Measurements from ENCODE around the gene FBXW5. TPM values are rescaled to one million over a fixed set of nuclear protein-coding genes. Genes with fewer than 3 reads are reported as not detected.

The FBXW5 gene
- total RNA-seq, 2 donors from 2014 or later = 162 to 174 TPM

GRCh38 chr9:136952321-136952850 is 7.8 kb upstream of the FBXW5 start:
- Histone ChIP-seq H3K9me3 (no peaks in the 10 kb centered on the region), H3K27ac (no peak overlapping the region), H3K4me3 (no peak overlapping the region), H3K27me3 (no peaks in the 10 kb centered on the region), H3K36me3 (no peaks in the 10 kb centered on the region), H3K4me1 (peaks cover 9% of the 10 kb centered on the region), H3K9ac (ENCODE audit: low read depth in 2 of 2, low read length in 2 of 2) (no peak overlapping the region)
- TF ChIP-seq, protein P1, sequence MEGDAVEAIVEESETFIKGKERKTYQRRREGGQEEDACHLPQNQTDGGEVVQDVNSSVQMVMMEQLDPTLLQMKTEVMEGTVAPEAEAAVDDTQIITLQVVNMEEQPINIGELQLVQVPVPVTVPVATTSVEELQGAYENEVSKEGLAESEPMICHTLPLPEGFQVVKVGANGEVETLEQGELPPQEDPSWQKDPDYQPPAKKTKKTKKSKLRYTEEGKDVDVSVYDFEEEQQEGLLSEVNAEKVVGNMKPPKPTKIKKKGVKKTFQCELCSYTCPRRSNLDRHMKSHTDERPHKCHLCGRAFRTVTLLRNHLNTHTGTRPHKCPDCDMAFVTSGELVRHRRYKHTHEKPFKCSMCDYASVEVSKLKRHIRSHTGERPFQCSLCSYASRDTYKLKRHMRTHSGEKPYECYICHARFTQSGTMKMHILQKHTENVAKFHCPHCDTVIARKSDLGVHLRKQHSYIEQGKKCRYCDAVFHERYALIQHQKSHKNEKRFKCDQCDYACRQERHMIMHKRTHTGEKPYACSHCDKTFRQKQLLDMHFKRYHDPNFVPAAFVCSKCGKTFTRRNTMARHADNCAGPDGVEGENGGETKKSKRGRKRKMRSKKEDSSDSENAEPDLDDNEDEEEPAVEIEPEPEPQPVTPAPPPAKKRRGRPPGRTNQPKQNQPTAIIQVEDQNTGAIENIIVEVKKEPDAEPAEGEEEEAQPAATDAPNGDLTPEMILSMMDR (IDR thresholded peaks at IDR 0.05) = no peak
- intact Hi-C loops (cut with DNase I) = no loop called here
- DNase-seq = no peak

DNA sequence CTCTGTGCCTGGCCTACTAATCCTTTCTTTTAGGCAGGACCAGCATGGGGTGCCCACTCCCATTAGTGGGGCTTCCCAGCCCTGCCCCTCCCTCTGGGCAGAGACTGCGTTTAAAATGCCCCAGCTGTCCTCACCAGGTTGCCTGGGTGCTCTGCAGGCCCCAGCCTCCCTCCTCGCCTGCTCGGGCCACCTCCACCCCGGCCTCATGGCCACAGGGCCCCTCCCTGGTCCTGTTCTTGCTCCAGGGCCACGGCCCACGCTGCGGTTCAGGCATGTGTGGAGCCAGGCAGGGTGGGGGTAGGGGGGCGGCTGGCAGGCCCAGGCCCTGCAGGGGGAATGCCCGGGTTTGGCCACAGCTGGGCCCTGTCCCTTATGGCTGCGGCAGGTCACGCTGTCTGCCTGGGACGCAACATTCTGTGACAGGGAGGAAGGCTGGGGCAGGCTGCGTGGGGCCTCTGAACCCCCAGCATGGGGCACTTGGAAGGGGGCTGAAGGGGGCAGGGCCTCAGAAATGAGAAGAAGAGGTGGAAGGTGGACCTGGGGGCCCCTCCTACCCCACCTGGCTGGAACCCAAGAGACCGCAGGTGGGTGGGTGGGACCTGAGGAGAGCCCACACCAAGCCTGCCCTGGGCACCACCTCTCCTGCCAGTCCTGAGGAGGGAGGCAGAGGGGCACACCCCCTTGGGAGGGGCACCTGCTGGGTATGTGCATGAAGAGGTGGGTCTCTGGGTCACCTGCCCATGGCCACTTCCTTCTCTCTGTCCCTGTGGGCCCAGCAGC is 7.2 kb upstream of the FBXW5 start, which contains the start of gene LCN12:
Gene LCN12 (plus strand): TSS at position 733 of the 780 bp plus-strand sequence. CDS start 55 bp downstream, outside the sequence.
- TF ChIP-seq, protein P1 (IDR thresholded peaks at IDR 0.05) = no peak
- H3K27me3 ChIP-seq = no peaks in the 10 kb centered on the region
- H3K9me3 ChIP-seq = no peaks in the 10 kb centered on the region
- H3K4me3 ChIP-seq = no peak within 1 kb of the TSS
- DNase-seq = no peak
- H3K27ac ChIP-seq = peak within 1 kb of the TSS; percentile 98
- H3K4me1 ChIP-seq = peaks cover 9% of the 10 kb centered on the region
- H3K36me3 ChIP-seq = no peaks in the 10 kb centered on the region
- H3K9ac ChIP-seq (ENCODE audit: low read depth in 2 of 2, low read length in 2 of 2) = no peak within 1 kb of the TSS
- intact Hi-C loops (cut with DNase I) = no loop called here

DNA sequence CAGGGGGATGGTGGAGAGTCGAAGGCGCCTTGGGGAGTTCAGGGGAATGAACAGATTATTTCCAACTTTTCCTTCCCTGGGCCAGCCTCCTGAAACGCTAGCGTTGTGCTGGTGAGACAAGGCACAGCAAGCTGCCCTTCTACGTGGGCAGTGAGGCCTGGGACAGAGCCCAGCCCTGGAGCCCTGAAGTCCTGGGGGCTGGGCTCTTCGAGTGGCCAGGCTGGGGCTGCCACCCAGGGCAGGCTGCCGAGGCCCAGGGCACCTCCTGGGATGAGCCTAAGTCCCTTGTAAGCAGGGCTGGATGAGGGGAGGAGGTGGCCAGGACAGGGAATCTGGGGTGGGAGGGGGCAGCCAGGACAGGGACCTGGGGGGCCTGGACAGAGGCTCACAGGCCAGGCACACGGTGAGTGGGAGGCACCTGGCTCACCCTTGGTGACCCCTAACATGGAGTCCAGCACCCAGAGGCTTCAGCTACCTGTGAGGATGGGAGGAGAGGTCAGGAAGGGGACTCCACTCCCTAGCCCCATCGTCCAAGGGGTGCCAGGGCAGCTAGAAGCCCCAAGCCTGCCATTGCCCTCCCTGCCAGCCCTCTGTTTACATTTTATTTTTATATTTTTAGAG is 6.2 kb upstream of the FBXW5 start:
- peaks cover 9% of the 10 kb centered on the region for H3K4me1 ChIP-seq
- peak overlapping the region; percentile 97 to 98 for H3K9ac ChIP-seq (ENCODE audit: low read depth in 2 of 2, low read length in 2 of 2)
- H3K27me3 ChIP-seq = no peaks in the 10 kb centered on the region
- no peak for DNase-seq
- H3K36me3 ChIP-seq = no peaks in the 10 kb centered on the region
- H3K9me3 ChIP-seq = no peaks in the 10 kb centered on the region
- intact Hi-C loops (cut with DNase I) = no loop called here
- TF ChIP-seq, protein P1 (IDR thresholded peaks at IDR 0.05) = no peak
- H3K4me3 ChIP-seq = peak overlapping the region; percentile 51
- H3K27ac ChIP-seq = peak overlapping the region; percentile 98

DNA sequence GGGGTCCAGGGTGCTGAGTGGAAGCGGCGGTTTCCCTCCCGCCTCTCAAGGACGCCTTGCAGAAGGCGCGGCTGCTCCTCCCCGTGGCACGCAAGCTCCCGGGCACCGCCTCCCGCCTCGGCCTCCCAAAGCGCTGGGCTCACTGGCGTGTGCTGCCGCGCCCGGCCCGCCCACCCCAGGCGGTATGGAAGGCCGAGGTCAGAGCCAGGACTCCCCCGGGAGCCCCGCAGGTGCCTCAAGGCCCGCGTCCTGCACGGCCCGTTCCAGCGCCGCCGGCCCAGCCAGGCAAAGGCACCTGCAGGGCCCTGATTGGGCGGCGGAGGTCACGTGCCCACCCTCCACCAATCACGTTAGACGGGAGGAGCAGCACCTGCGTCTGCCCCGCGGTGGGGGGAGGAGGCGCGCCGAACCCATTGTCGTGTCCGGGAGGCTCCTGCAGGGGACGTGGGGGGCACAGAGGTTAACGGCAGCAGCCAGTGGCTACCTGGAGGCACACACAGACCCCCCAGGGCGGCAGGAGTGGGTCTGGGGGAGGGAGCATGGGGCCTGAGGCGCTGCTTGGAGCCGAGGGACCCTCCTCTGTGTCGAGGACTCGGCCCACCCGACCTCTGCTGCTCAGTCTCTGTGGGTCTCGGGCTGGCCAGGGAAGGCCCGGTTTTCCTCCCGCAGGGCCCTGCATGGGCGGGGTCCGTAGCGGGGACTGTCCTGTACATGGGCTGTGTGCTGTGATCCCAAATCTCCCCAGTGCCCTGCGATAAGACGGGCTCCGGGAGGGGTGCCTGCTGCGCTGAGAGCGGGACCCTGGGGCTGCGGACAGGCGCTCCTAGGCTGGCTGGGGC is 5.5 kb upstream of the FBXW5 start:
- TF ChIP-seq, protein P1 (IDR thresholded peaks at IDR 0.05) = no peak
- peak; percentile 99 for DNase-seq
- no peaks in the 10 kb centered on the region for H3K27me3 ChIP-seq
- peak overlapping the region; percentile 51 for H3K4me3 ChIP-seq
- H3K27ac ChIP-seq = peak overlapping the region; percentile 98
- H3K36me3 ChIP-seq = no peaks in the 10 kb centered on the region
- no peaks in the 10 kb centered on the region for H3K9me3 ChIP-seq
- intact Hi-C loops (cut with DNase I) = no loop called here
- peak overlapping the region; percentile 97 to 98 for H3K9ac ChIP-seq (ENCODE audit: low read depth in 2 of 2, low read length in 2 of 2)
- peaks cover 9% of the 10 kb centered on the region for H3K4me1 ChIP-seq

- Histone ChIP-seq H3K4me3 (peak overlapping the region; percentile 51), H3K9me3 (no peaks in the 10 kb centered on the region), H3K36me3 (no peaks in the 10 kb centered on the region), H3K27me3 (no peaks in the 10 kb centered on the region), H3K9ac (ENCODE audit: low read depth in 2 of 2, low read length in 2 of 2) (peak overlapping the region; percentile 63 to 98), H3K27ac (peak overlapping the region; percentile 98), H3K4me1 (peaks cover 9% of the 10 kb centered on the region)
- TF ChIP-seq, protein P1 (IDR thresholded peaks at IDR 0.05) = no peak
- intact Hi-C loops (cut with DNase I) = no loop called here
- DNase-seq = no peak
These were observed 4.8 kb upstream of the FBXW5 start for GRCh38 chr9:136949239-136949816.
